HepG2 (cell line): ENCODE measurements around the gene CPPED1. TPM values are rescaled to one million over a fixed set of nuclear protein-coding genes. Genes with fewer than 3 reads are reported as not detected.

Source experiments
- ATAC-seq: fragments of 200-7000 bp; cut with Tn5 transposase; 3 replicates; pipeline ENCODE4 v1.9.1; 2020; ENCODE audit warnings: mild to moderate bottlenecking, moderate library complexity
- BruUV-seq: library from RNA; stranded (reverse); fragments of 400-500 nt; replicated peaks from 2 replicates; lab custom pipeline; 2021; lab: Mats Ljungman, UMichigan
- CTCF ChIA-PET: fragments of 300-600 bp; formaldehyde crosslinking; extraction: SDS; loops from one replicate; lab custom pipeline; 2021; ENCODE audit warnings: low total read pairs, inconsistent platforms, low intra/inter-chr PET ratio; lab: Yijun Ruan, JAX
- POLR2A ChIA-PET: fragments of 350-600 bp; sonication (Branson Sonifier 250); formaldehyde crosslinking; loops from one replicate; lab custom pipeline; 2020; ENCODE audit warnings: antibody characterized with exemption, inconsistent platforms; lab: Yijun Ruan, JAX
- DNase-seq: peaks from one replicate; pipeline ENCODE4 v3.0.0-alpha.2; 2015; ENCODE audit warnings: low spot score
- FAIRE-seq: peaks from 3 replicates; lab custom pipeline; 2011; peaks lifted over from hg19 to GRCh38; lab: Jason Lieb, UNC
- H2AFZ ChIP-seq: one replicate; pipeline ENCODE4 v1.6.1; 2011; ENCODE audit warnings: low read length, inconsistent platforms
- H3K27ac ChIP-seq: fragments of 300-600 bp; 3 replicates; pipeline ENCODE4 v1.8.0; 2011; ENCODE audit warnings: mixed run types, mild to moderate bottlenecking, mixed read lengths, low read length, inconsistent platforms; ENCODE audit not compliant: insufficient read depth; ENCODE audit errors: extremely low read length
- H3K27me3 ChIP-seq, 2 experiments: fragments of 200-600 bp in 1 of 2; 2 replicates in 1 of 2; 3 replicates in 1 of 2; pipeline versions ENCODE4 v1.6.0 to v1.8.0; 2011; ENCODE audit warnings: low read length in 2 of 2, mild to moderate bottlenecking in 2 of 2, moderate library complexity in 2 of 2, inconsistent platforms in 1 of 2; ENCODE audit not compliant: insufficient read depth in 2 of 2, control insufficient read depth in 1 of 2
- H3K36me3 ChIP-seq, 2 experiments: fragments of 200-600 bp in 1 of 2; replicated peaks in 1 of 2; 2 replicates in 1 of 2; 3 replicates in 1 of 2; pipeline versions ENCODE4 v1.5.1 to v1.8.0; 2011; ENCODE audit warnings: low read length in 2 of 2, inconsistent platforms in 1 of 2; ENCODE audit not compliant: insufficient read depth in 2 of 2, control insufficient read depth in 1 of 2
- H3K4me1 ChIP-seq: 2 replicates; pipeline ENCODE4 v1.5.1; 2012; ENCODE audit warnings: low read length, inconsistent platforms; ENCODE audit not compliant: insufficient read depth
- H3K4me2 ChIP-seq: 2 replicates; pipeline ENCODE4 v1.6.0; 2011; ENCODE audit warnings: low read depth, low read length, inconsistent platforms
- H3K4me3 ChIP-seq, 3 experiments: fragments of 200-600 bp in 1 of 3; sonication (generic), shearing (Covaris generic) in 1 of 3; replicated peaks in 1 of 3; 2 replicates each; pipeline ENCODE4 v1.5.1; 2011 to 2016; ENCODE audit warnings: low read length in 3 of 3, inconsistent platforms in 2 of 3, low read depth in 2 of 3, mild to moderate bottlenecking in 2 of 3, control low read depth in 1 of 3, mixed read lengths in 1 of 3; ENCODE audit not compliant: insufficient read depth in 1 of 3
- H3K79me2 ChIP-seq: one replicate; pipeline ENCODE4 v1.6.1; 2011; ENCODE audit warnings: low read length, inconsistent platforms; ENCODE audit not compliant: insufficient read depth
- H3K9ac ChIP-seq: 2 replicates; pipeline ENCODE4 v1.6.0; 2011; ENCODE audit warnings: mild to moderate bottlenecking, low read depth, low read length, inconsistent platforms; ENCODE audit not compliant: insufficient read depth
- H3K9me3 ChIP-seq: 2 replicates; pipeline ENCODE4 v1.5.1; 2012; ENCODE audit warnings: mild to moderate bottlenecking, low read length
- H4K20me1 ChIP-seq: 2 replicates; pipeline ENCODE4 v1.6.0; 2011; ENCODE audit warnings: inconsistent platforms, mild to moderate bottlenecking, low read length, moderate library complexity; ENCODE audit not compliant: insufficient read depth
- CAMTA2 ChIP-seq: sonication (generic); formaldehyde crosslinking; IDR thresholded peaks from 2 replicates; pipeline ENCODE4 v1.4.0; 2020; ENCODE audit warnings: mild to moderate bottlenecking, missing genetic modification reagents, borderline replicate concordance
- CC2D1A ChIP-seq: sonication (generic); formaldehyde crosslinking; IDR thresholded peaks from 2 replicates; pipeline ENCODE4 v1.8.1; 2023; ENCODE audit warnings: mild to moderate bottlenecking, missing genetic modification reagents
- CENPX ChIP-seq: sonication (generic); formaldehyde crosslinking; IDR thresholded peaks from 2 replicates; pipeline ENCODE4 v1.9.0; 2021; ENCODE audit warnings: mild to moderate bottlenecking, missing genetic modification reagents, moderate library complexity
- GTF3A ChIP-seq: sonication (generic); formaldehyde crosslinking; conservative IDR thresholded peaks from 2 replicates; pipeline ENCODE4 v1.4.0; 2020; ENCODE audit warnings: mild to moderate bottlenecking, missing genetic modification reagents
- HOXA7 ChIP-seq: sonication (generic); formaldehyde crosslinking; IDR thresholded peaks from 2 replicates; pipeline ENCODE4 v1.8.1; 2022; ENCODE audit warnings: mild to moderate bottlenecking, missing genetic modification reagents, moderate library complexity
- IRX3 ChIP-seq: sonication (generic); formaldehyde crosslinking; IDR thresholded peaks from 2 replicates; pipeline ENCODE4 v1.8.1; 2023; ENCODE audit warnings: mild to moderate bottlenecking, low read depth, missing genetic modification reagents, borderline replicate concordance
- MYC ChIP-seq: sonication (generic); formaldehyde crosslinking; IDR thresholded peaks from 2 replicates; pipeline ENCODE4 v1.9.0; 2021; ENCODE audit warnings: missing genetic modification reagents, borderline replicate concordance
- NKX3-1 ChIP-seq: sonication (generic); formaldehyde crosslinking; IDR thresholded peaks from 2 replicates; pipeline ENCODE4 v1.5.0; 2020; ENCODE audit warnings: missing genetic modification reagents
- SOX13 ChIP-seq, 3 experiments: fragments of 450-650 bp in 1 of 3; sonication (generic) in 1 of 3; formaldehyde crosslinking in 1 of 3; IDR thresholded peaks in 2 of 3; conservative IDR thresholded peaks in 1 of 3; 2 replicates each; pipeline versions ENCODE4 v1.5.0 to v1.6.1; 2016 to 2020; ENCODE audit warnings: antibody characterized with exemption in 1 of 3, mild to moderate bottlenecking in 1 of 3, missing compliant biosample characterization in 1 of 3, missing genetic modification reagents in 1 of 3, moderate library complexity in 1 of 3
- SOX5 ChIP-seq: IDR thresholded peaks from 2 replicates; pipeline ENCODE4 v1.6.1; 2016; ENCODE audit warnings: borderline replicate concordance
- SRF ChIP-seq: IDR thresholded peaks from 2 replicates; pipeline ENCODE4 v1.6.1; 2011; ENCODE audit warnings: mild to moderate bottlenecking, low read depth, low read length, moderate library complexity
- SRSF4 ChIP-seq: fragments of 200-400 bp; formaldehyde crosslinking; IDR thresholded peaks from one replicate; pipeline ENCODE4 v1.6.1; 2018; ENCODE audit warnings: mild to moderate bottlenecking, low read depth, low read length, moderate library complexity; ENCODE audit not compliant: poor library complexity, severe bottlenecking
- TCF7 ChIP-seq: sonication (generic); IDR thresholded peaks from 2 replicates; pipeline ENCODE4 v1.6.1; 2016; ENCODE audit warnings: antibody characterized with exemption, low read depth
- ZNF160 ChIP-seq: sonication (generic); formaldehyde crosslinking; IDR thresholded peaks from 2 replicates; pipeline ENCODE4 v1.8.0; 2022; ENCODE audit warnings: mild to moderate bottlenecking, inconsistent platforms, missing genetic modification reagents
- ZNF232 ChIP-seq: sonication (generic); formaldehyde crosslinking; IDR thresholded peaks from 2 replicates; pipeline ENCODE4 v1.4.0; 2020; ENCODE audit warnings: missing genetic modification reagents, borderline replicate concordance
- ZNF253 ChIP-seq: sonication (generic); formaldehyde crosslinking; IDR thresholded peaks from 2 replicates; pipeline ENCODE4 v1.8.0; 2022; ENCODE audit warnings: mild to moderate bottlenecking, missing genetic modification reagents, borderline replicate concordance
- ZNF256 ChIP-seq: sonication (generic); formaldehyde crosslinking; conservative IDR thresholded peaks from 2 replicates; pipeline ENCODE4 v1.4.0; 2020; ENCODE audit warnings: missing genetic modification reagents
- ZNF597 ChIP-seq: sonication (generic); formaldehyde crosslinking; IDR thresholded peaks from 2 replicates; pipeline ENCODE4 v1.5.0; 2020; ENCODE audit warnings: missing genetic modification reagents
- ZNF615 ChIP-seq: sonication (generic); formaldehyde crosslinking; IDR thresholded peaks from 2 replicates; pipeline ENCODE4 v1.5.0; 2020; ENCODE audit warnings: mild to moderate bottlenecking, missing genetic modification reagents, borderline replicate concordance
- ZNF75D ChIP-seq: sonication (generic); formaldehyde crosslinking; IDR thresholded peaks from 2 replicates; pipeline ENCODE4 v1.8.1; 2023; ENCODE audit warnings: missing genetic modification reagents, mild to moderate bottlenecking, borderline replicate concordance
- ZSCAN20 ChIP-seq: sonication (generic); formaldehyde crosslinking; IDR thresholded peaks from 2 replicates; pipeline ENCODE4 v1.4.0; 2020; ENCODE audit warnings: missing genetic modification reagents, mild to moderate bottlenecking, borderline replicate concordance
- WGBS: methylation state at CpG from one replicate; pipeline ENCODE4 v1.1.6; 2017; ENCODE audit warnings: low lambda C conversion rate; 5-methylcytosine and 5-hydroxymethylcytosine counted together
- in situ Hi-C: cut with HindIII; loops from 2 replicates; pipeline ENCODE4 v1.10.0; 2017; ENCODE audit warnings: low pct_unique_long_range_greater_than_20kb; ENCODE audit not compliant: extremely low pct_ligation_motif_present
- intact Hi-C: fragments of 100-400 bp; cut with micrococcal nuclease; formaldehyde crosslinking; loops from one replicate; pipeline ENCODE4 v1.10.0; 2022; ENCODE audit not compliant: unreplicated experiment
- polyA plus RNA-seq, 8 experiments: library from polyadenylated mRNA; depleted of rRNA in 3 of 8; stranded (reverse) in 7 of 8; unstranded in 1 of 8; fragments of >200 nt; fragmentation: Illumina TruSeq in 4 of 8; extraction: Trizol in 4 of 8; gene quantifications; 2 replicates each; pipeline versions ENCODE4 v1.2.1 to v1.2.3, GENCODE V29; 2011 to 2016; ENCODE audit warnings: low read depth in 4 of 8, missing spikeins in 1 of 8, mixed read lengths in 1 of 8; ENCODE audit not compliant: insufficient read depth in 1 of 8
- total RNA-seq, 5 experiments: library from RNA; depleted of rRNA; stranded (reverse); fragments of >200 nt; fragmentation: Illumina TruSeq; extraction: Trizol; gene quantifications; 2 replicates each; pipeline ENCODE4 v1.2.3, GENCODE V29; 2016; ENCODE audit warnings: low read depth in 1 of 5
- TF ChIP-seq, protein P1 (sequence below): sonication (generic); formaldehyde crosslinking; IDR thresholded peaks from 2 replicates; pipeline ENCODE4 v1.5.0; 2020; ENCODE audit warnings: missing genetic modification reagents

CPPED1 gene
- total and polyA plus RNA-seq, 2 of the 13 experiments (the other 11 are each of a cell fraction or from before 2014, with no cell fraction given) = 66.6 to 71.3 TPM

DNA sequence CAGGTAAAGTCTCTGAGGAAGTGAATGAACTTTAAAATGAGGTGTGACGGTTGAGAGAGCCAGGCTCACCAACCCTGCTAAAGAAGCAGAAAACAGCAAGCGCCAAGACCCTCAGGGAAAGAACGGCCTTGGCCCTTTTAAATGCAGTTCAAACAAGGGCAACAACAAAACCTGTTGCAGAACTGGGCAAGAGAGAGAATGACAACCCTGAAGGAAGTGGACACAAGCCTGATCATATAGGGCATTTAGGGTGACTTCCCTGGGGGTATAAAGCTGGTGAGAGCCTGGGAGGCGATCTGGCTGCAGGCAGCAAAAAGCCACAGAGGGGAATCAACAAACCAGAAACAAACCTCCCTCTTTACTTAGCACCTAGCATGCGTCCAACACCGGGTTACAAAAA, 1.0 kb downstream of the CPPED1 start:
- peaks cover 0 to under 1% of the 10 kb centered on the region in 2 experiments; a peak in 3 of 5 replicates for H3K36me3 ChIP-seq
- peaks cover 63% of the 10 kb centered on the region for H3K4me1 ChIP-seq
- BruUV-seq = TSS peak; percentile 69
- H4K20me1 ChIP-seq = peaks cover 16% of the 10 kb centered on the region
- no peak overlapping the region for H2AFZ ChIP-seq
- ChIA-PET POLR2A (interaction anchor here (0.7 to 2.5 kb wide), 13 partner anchors 7 to 236 kb away, joined by 3 to 21 read pairs (median 6); no protein-coding TSS in a partner anchor), CTCF (no interaction called here)
- H3K4me3 ChIP-seq = peak overlapping the region; percentile 86 to 97 (median 87)
- H3K9me3 ChIP-seq = no peaks in the 10 kb centered on the region
- peak overlapping the region; percentile 97 for H3K27ac ChIP-seq
- 14% methylated on average over 6 of the region's 6 CpGs for WGBS
- intact Hi-C loops (loop anchor here (1.0 to 5.0 kb wide), 2 partner anchors 189 to 230 kb away; no protein-coding TSS in a partner anchor), in situ Hi-C loops (loop anchor here (25.0 kb wide), 1 partner anchor 465 kb away; no protein-coding TSS in a partner anchor)
- DNase-seq (no peak), FAIRE-seq (no peak), ATAC-seq (no peak)
- H3K4me2 ChIP-seq = peak overlapping the region; percentile 99
- peaks cover 0 to 7% of the 10 kb centered on the region in 2 experiments; a peak in 1 of 5 replicates for H3K27me3 ChIP-seq
- H3K79me2 ChIP-seq = peaks cover 57% of the 10 kb centered on the region
- peak overlapping the region; percentile 92 for H3K9ac ChIP-seq
- TF ChIP-seq IRX3 (CRISPR knock-in tag) (no peak), MYC (CRISPR knock-in tag) (no peak), ZSCAN20 (CRISPR knock-in tag) (no peak), ZNF615 (CRISPR knock-in tag) (no peak), ZNF256 (CRISPR knock-in tag) (0 out of 2 replicates have a peak, but pooled peaks have one; percentile 34), SOX13 (IDR thresholded peaks at IDR 0.05) (no peak), SOX13 (CRISPR knock-in tag; conservative IDR thresholded peaks at IDR 0.05 in 1 of 2, IDR thresholded peaks at IDR 0.05 in 1 of 2) (0 out of 4 replicates have a peak, but pooled peaks of 1 of the 2 experiments have one; percentile 4), ZNF75D (CRISPR knock-in tag) (no peak), SRF (no peak), ZNF253 (CRISPR knock-in tag) (no peak), CAMTA2 (no peak), ZNF232 (no peak), CC2D1A (no peak), TCF7 (no peak), NKX3-1 (0 out of 2 replicates have a peak, but pooled peaks have one; percentile 32), HOXA7 (CRISPR knock-in tag) (no peak), ZNF597 (CRISPR knock-in tag) (no peak), ZNF160 (CRISPR knock-in tag) (no peak), GTF3A (CRISPR knock-in tag) (no peak), CENPX (CRISPR knock-in tag) (no peak), SOX5 (CRISPR knock-in tag) (no peak), SRSF4 (no peak)
- TF ChIP-seq, protein P1, sequence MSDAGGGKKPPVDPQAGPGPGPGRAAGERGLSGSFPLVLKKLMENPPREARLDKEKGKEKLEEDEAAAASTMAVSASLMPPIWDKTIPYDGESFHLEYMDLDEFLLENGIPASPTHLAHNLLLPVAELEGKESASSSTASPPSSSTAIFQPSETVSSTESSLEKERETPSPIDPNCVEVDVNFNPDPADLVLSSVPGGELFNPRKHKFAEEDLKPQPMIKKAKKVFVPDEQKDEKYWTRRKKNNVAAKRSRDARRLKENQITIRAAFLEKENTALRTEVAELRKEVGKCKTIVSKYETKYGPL (CRISPR knock-in tag) = no peak
